Measurements from ENCODE around the gene SKA3. TPM values are rescaled to one million over a fixed set of nuclear protein-coding genes. Genes with fewer than 3 reads are reported as not detected.

SKA3 gene
- total RNA-seq = 5.8 TPM

GRCh38 chr13:21176215-21176981, at the start of gene SKA3, which contains the start of gene MRPL57:
Gene SKA3 (minus strand): TSS chr13:21176552. CDS start chr13:21176477, 75 bp downstream.
Gene MRPL57 (plus strand): TSS chr13:21176658. CDS start chr13:21176917, 259 bp downstream.

Small RNA genes within 50 kb of the gene (small RNA-seq; reads per million reads assigned to genes)
- gene AL158032.1 (ENCODE audit: low replicate concordance) = not detected
- gene RF00086 (ENCODE audit: low replicate concordance) = 0.14 reads per million
- not detected for gene RF02116 (ENCODE audit: low replicate concordance)

Other genes with a start within 250 kb of the SKA3 start
- gene LATS2, start 115.0 kb downstream of the SKA3 start, total RNA-seq = 24.9 TPM
- 44.4 TPM for gene SAP18, start 36.4 kb downstream of the SKA3 start, total RNA-seq
- 35.7 TPM for gene MRPL57, start 106 bp upstream of the SKA3 start, total RNA-seq